Sigmoid colon (tissue), 3 donors: ENCODE measurements around the gene TUBD1.
"Not testable (repeated sequence)": the region's sequence is repeated elsewhere in the genome, so short reads cannot be mapped to it uniquely, and the experiment has no call there.

Experiments
- POLR2A ChIP-seq, 2 donors: fragments of 450-650 bp; IDR thresholded peaks; one replicate each; pipeline ENCODE4 v1.6.1; 2016; ENCODE audit warnings: antibody characterized with exemption in 2 of 2, mild to moderate bottlenecking in 2 of 2, moderate library complexity in 2 of 2
- TF ChIP-seq, protein P1 (sequence below), 4 experiments: fragments of 450-650 bp in 3 of 4; fragments of 200-600 bp in 1 of 4; IDR thresholded peaks; one replicate each; pipeline ENCODE4 v1.5.1; 2016 to 2019; ENCODE audit warnings: antibody characterized with exemption in 4 of 4, mild to moderate bottlenecking in 3 of 4, moderate library complexity in 2 of 4

DNA sequence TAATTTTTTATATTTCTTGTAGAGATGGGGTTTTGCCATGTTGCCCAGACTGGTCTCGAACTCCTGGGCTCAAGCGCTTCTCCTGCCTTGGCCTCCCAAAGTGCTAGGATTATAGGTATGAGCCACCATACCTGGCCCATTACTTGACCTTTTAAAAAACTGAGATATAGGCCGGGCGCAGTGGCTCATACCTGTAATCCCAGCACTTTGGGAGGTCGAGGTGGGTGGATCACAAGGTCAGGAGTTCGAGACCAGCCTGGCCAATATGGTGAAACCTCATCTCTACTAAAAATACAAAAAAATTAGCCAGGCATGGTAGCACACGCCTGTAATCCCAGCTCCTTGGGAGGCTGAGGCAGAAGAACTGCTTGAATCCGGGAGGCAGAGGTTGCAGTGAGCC, 19.3 kb downstream of the TUBD1 start:
- TF ChIP-seq POLR2A (IDR thresholded peaks at IDR 0.05), result not testable (repeated sequence)
- TF ChIP-seq, protein P1, sequence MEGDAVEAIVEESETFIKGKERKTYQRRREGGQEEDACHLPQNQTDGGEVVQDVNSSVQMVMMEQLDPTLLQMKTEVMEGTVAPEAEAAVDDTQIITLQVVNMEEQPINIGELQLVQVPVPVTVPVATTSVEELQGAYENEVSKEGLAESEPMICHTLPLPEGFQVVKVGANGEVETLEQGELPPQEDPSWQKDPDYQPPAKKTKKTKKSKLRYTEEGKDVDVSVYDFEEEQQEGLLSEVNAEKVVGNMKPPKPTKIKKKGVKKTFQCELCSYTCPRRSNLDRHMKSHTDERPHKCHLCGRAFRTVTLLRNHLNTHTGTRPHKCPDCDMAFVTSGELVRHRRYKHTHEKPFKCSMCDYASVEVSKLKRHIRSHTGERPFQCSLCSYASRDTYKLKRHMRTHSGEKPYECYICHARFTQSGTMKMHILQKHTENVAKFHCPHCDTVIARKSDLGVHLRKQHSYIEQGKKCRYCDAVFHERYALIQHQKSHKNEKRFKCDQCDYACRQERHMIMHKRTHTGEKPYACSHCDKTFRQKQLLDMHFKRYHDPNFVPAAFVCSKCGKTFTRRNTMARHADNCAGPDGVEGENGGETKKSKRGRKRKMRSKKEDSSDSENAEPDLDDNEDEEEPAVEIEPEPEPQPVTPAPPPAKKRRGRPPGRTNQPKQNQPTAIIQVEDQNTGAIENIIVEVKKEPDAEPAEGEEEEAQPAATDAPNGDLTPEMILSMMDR (IDR thresholded peaks at IDR 0.05), result not testable (repeated sequence)
